SK-N-SH (cell line): ENCODE results near the gene MAGI2. TPM values are rescaled to one million over a fixed set of nuclear protein-coding genes. Genes with fewer than 3 reads are reported as not detected.

Source experiments
- CTCF ChIA-PET: fragments of 300-600, 350-600 bp; formaldehyde crosslinking; extraction: SDS; loops from one replicate; lab custom pipeline; 2021; lab: Yijun Ruan, JAX
- POLR2A ChIA-PET: fragments of 350-600 bp; sonication (Branson Sonifier 250); formaldehyde crosslinking; extraction: SDS; loops from one replicate; lab custom pipeline; 2020; ENCODE audit warnings: antibody characterized with exemption, inconsistent platforms; lab: Yijun Ruan, JAX
- DNase-seq: peaks from one replicate; pipeline ENCODE4 v3.0.0; 2012
- H2AFZ ChIP-seq: fragments of 200-600 bp; sonication (generic); 2 replicates; pipeline ENCODE4 v1.8.1; 2016; ENCODE audit warnings: antibody characterized with exemption, mild to moderate bottlenecking, low read depth
- H3F3A ChIP-seq: fragments of 200-600 bp; sonication (generic); replicated peaks from 2 replicates; pipeline ENCODE3; 2016; ENCODE audit warnings: antibody characterized with exemption, mild to moderate bottlenecking; ENCODE audit not compliant: insufficient read depth
- H3K27ac ChIP-seq, 2 experiments: fragments of 200-500 bp in 1 of 2; fragments of 200-600 bp in 1 of 2; sonication (Bioruptor generic) in 1 of 2; sonication (generic), shearing (Covaris generic) in 1 of 2; 2 replicates each; pipeline versions ENCODE4 v1.5.1 to v1.6.1; 2014 to 2016; ENCODE audit warnings: low read depth in 2 of 2, inconsistent platforms in 1 of 2, low read length in 1 of 2, mild to moderate bottlenecking in 1 of 2, mixed read lengths in 1 of 2
- H3K27me3 ChIP-seq: fragments of 200-600 bp; sonication (generic), shearing (Covaris generic); 2 replicates; pipeline ENCODE4 v1.6.1; 2016; ENCODE audit warnings: mixed run types; ENCODE audit not compliant: insufficient read depth
- H3K36me3 ChIP-seq, 2 experiments: fragments of 200-500 bp in 1 of 2; fragments of 200-600 bp in 1 of 2; sonication (Bioruptor generic) in 1 of 2; sonication (generic) in 1 of 2; replicated peaks in 1 of 2; 2 replicates each; pipeline versions ENCODE3 to v1.5.1; 2014 to 2016; ENCODE audit warnings: low read length in 1 of 2, mild to moderate bottlenecking in 1 of 2; ENCODE audit not compliant: insufficient read depth in 2 of 2, control insufficient read depth in 1 of 2
- H3K4me1 ChIP-seq, 2 experiments: fragments of 200-500 bp in 1 of 2; fragments of 200-600 bp in 1 of 2; sonication (Bioruptor generic) in 1 of 2; sonication (generic), shearing (Covaris generic) in 1 of 2; 2 replicates each; pipeline versions ENCODE4 v1.5.1 to v1.6.1; 2014 to 2016; ENCODE audit warnings: low read depth in 1 of 2, low read length in 1 of 2, mixed run types in 1 of 2; ENCODE audit not compliant: insufficient read depth in 2 of 2, control insufficient read depth in 1 of 2
- H3K4me2 ChIP-seq: fragments of 200-600 bp; sonication (generic), shearing (Covaris generic); 2 replicates; pipeline ENCODE4 v1.6.1; 2017; ENCODE audit warnings: mixed run types
- H3K4me3 ChIP-seq, 2 experiments: fragments of 200-500 bp in 1 of 2; fragments of 200-600 bp in 1 of 2; sonication (Bioruptor generic) in 1 of 2; sonication (generic), shearing (Covaris generic) in 1 of 2; 2 replicates each; pipeline versions ENCODE4 v1.5.1 to v1.8.1; 2014 to 2016; ENCODE audit warnings: low read depth in 2 of 2, inconsistent platforms in 1 of 2, low read length in 1 of 2, mild to moderate bottlenecking in 1 of 2, mixed read lengths in 1 of 2, moderate library complexity in 1 of 2
- H3K79me2 ChIP-seq: fragments of 200-600 bp; sonication (generic); 2 replicates; pipeline ENCODE4 v1.8.1; 2017; ENCODE audit warnings: mild to moderate bottlenecking; ENCODE audit not compliant: insufficient read depth
- H3K9ac ChIP-seq: fragments of 200-600 bp; sonication (generic); 2 replicates; pipeline ENCODE4 v1.6.1; 2017; ENCODE audit warnings: mixed run types
- H3K9me2 ChIP-seq: fragments of 200-600 bp; sonication (generic); 2 replicates; pipeline ENCODE4 v1.6.1; 2017; ENCODE audit warnings: mixed run types
- H3K9me3 ChIP-seq: fragments of 200-600 bp; sonication (generic); 2 replicates; pipeline ENCODE4 v1.6.1; 2017; ENCODE audit warnings: mixed run types, mild to moderate bottlenecking, moderate library complexity
- H4K20me1 ChIP-seq: fragments of 200-600 bp; sonication (generic); 2 replicates; pipeline ENCODE4 v1.6.1; 2017; ENCODE audit warnings: mild to moderate bottlenecking, mixed run types; ENCODE audit not compliant: insufficient read depth
- CHD2 ChIP-seq: fragments of 150-350 bp; IDR thresholded peaks from 2 replicates; pipeline ENCODE4 v1.6.1; 2018; ENCODE audit warnings: low read length; ENCODE audit not compliant: partially characterized antibody
- CTCF ChIP-seq: fragments of 200-600 bp; sonication (generic); IDR thresholded peaks from 2 replicates; pipeline ENCODE4 v1.6.1; 2017; ENCODE audit warnings: antibody characterized with exemption, mild to moderate bottlenecking, moderate library complexity
- EP300 ChIP-seq, 2 experiments: IDR thresholded peaks; 2 replicates each; pipeline versions ENCODE4 v1.4.0 to v1.6.1; 2012; ENCODE audit warnings: borderline replicate concordance in 1 of 2, low read depth in 1 of 2, low read length in 1 of 2
- GABPA ChIP-seq: IDR thresholded peaks from 2 replicates; pipeline ENCODE4 v1.4.0; 2012; ENCODE audit warnings: low read depth, mild to moderate bottlenecking
- IRF3 ChIP-seq: fragments of 150-350 bp; IDR thresholded peaks from 2 replicates; pipeline ENCODE4 v1.6.1; 2016; ENCODE audit warnings: mild to moderate bottlenecking, low read depth, low read length
- JUND ChIP-seq: IDR thresholded peaks from 2 replicates; pipeline ENCODE4 v1.4.0; 2012
- NFIC ChIP-seq: IDR thresholded peaks from 2 replicates; pipeline ENCODE4 v1.4.0; 2012; ENCODE audit warnings: borderline replicate concordance
- PBX3 ChIP-seq: IDR thresholded peaks from 2 replicates; pipeline ENCODE4; 2012
- POLR2AphosphoS5 ChIP-seq: IDR thresholded peaks from 2 replicates; pipeline ENCODE4 v1.6.1; 2012; ENCODE audit warnings: low read depth, low read length
- RAD21 ChIP-seq: IDR thresholded peaks from 2 replicates; pipeline ENCODE4 v1.6.1; 2012; ENCODE audit warnings: mild to moderate bottlenecking, low read length
- RCOR1 ChIP-seq: fragments of 150-350 bp; IDR thresholded peaks from 2 replicates; pipeline ENCODE4 v1.6.1; 2017; ENCODE audit warnings: antibody characterized with exemption, low read length
- RFX5 ChIP-seq: IDR thresholded peaks from 2 replicates; pipeline ENCODE4 v1.6.1; 2012; ENCODE audit warnings: mild to moderate bottlenecking, improper control_type of control experiment, low read length
- RXRA ChIP-seq: IDR thresholded peaks from 2 replicates; pipeline ENCODE4 v1.4.0; 2012; ENCODE audit warnings: low read depth, mild to moderate bottlenecking, borderline replicate concordance
- YY1 ChIP-seq: IDR thresholded peaks from 2 replicates; pipeline ENCODE4 v1.4.0; 2012; ENCODE audit warnings: low read depth, mild to moderate bottlenecking
- ZBTB33 ChIP-seq: IDR thresholded peaks from 2 replicates; pipeline ENCODE4 v1.4.0; 2012; ENCODE audit warnings: low read depth, borderline replicate concordance
- WGBS: methylation state at CpG from one replicate; pipeline ENCODE4 v1.1.6; 2017; ENCODE audit warnings: low lambda C conversion rate; 5-methylcytosine and 5-hydroxymethylcytosine counted together
- polyA plus RNA-seq, 3 experiments: library from polyadenylated mRNA; depleted of rRNA; stranded (reverse); fragments of >200 nt; gene quantifications; 2 replicates each; pipeline ENCODE4 v1.2.3, GENCODE V29; 2012

The MAGI2 gene
- polyA plus RNA-seq, 1 of the 3 experiments (the other 2 are of a cell fraction) = 1.1 TPM

GRCh38 chr7:78479348-78479747 is 974.1 kb downstream of the MAGI2 start:
- peak overlapping the region in 1 of 2 experiments; percentile 58; a peak in 1 of 4 replicates for H3K27ac ChIP-seq
- H3K9me2 ChIP-seq = no peaks in the 10 kb centered on the region
- H3K79me2 ChIP-seq = no peaks in the 10 kb centered on the region
- H3K27me3 ChIP-seq = no peaks in the 10 kb centered on the region
- no peak overlapping the region for H3K4me3 ChIP-seq
- no peak for TF ChIP-seq CTCF
- no peak for TF ChIP-seq JUND
- no peak for TF ChIP-seq GABPA
- no peak for TF ChIP-seq IRF3
- TF ChIP-seq EP300 (IDR thresholded peaks at IDR 0.05; ENCODE audit: borderline replicate concordance in 1 of 2, low read depth in 1 of 2, low read length in 1 of 2) = no peak
- TF ChIP-seq RFX5 = no peak
- no peak for TF ChIP-seq PBX3
- TF ChIP-seq, all 33 proteins: peak for 0
- ChIA-PET CTCF (interaction anchor here (0.9 kb wide), 1 partner anchor 12 kb away, joined by 3 read pairs; no protein-coding TSS in a partner anchor), POLR2A (no interaction called here)
- Histone ChIP-seq H3K9ac (no peak overlapping the region), H3K4me2 (no peak overlapping the region), H3K4me1 (no peaks in the 10 kb centered on the region; a peak in 1 of 4 replicates), H4K20me1 (no peaks in the 10 kb centered on the region), H2AFZ (no peak overlapping the region), H3K9me3 (no peaks in the 10 kb centered on the region), H3F3A (peaks cover 5% of the 10 kb centered on the region), H3K36me3 (no peaks in the 10 kb centered on the region)
- DNase-seq = no peak
- 80% methylated on average over 2 of the region's 2 CpGs for WGBS

GRCh38 chr7:78476851-78477405 is 976.5 kb downstream of the MAGI2 start:
- H3K4me1 ChIP-seq = peaks cover 12 to 16% of the 10 kb centered on the region in 2 experiments; a peak in 3 of 4 replicates
- no peaks in the 10 kb centered on the region for H3K9me2 ChIP-seq
- H3K9me3 ChIP-seq = no peaks in the 10 kb centered on the region
- CTCF ChIA-PET = no interaction called here
- no peaks in the 10 kb centered on the region for H3K27me3 ChIP-seq
- POLR2A ChIA-PET = no interaction called here
- no peak overlapping the region for H3K9ac ChIP-seq
- DNase-seq = no peak
- no peak overlapping the region for H2AFZ ChIP-seq
- no peak overlapping the region for H3K4me3 ChIP-seq
- H4K20me1 ChIP-seq = no peaks in the 10 kb centered on the region
- 69% methylated on average over 2 of the region's 2 CpGs for WGBS
- H3K27ac ChIP-seq = no peak overlapping the region
- TF ChIP-seq RAD21 (no peak), POLR2AphosphoS5 (no peak), YY1 (no peak), ZBTB33 (no peak), JUND (no peak), RCOR1 (no peak), NFIC (no peak), CHD2 (no peak), RXRA (no peak)
- TF ChIP-seq, all 33 proteins: peak for 0
- Histone ChIP-seq H3K4me2 (no peak overlapping the region), H3K36me3 (no peaks in the 10 kb centered on the region), H3K79me2 (no peaks in the 10 kb centered on the region), H3F3A (no peaks in the 10 kb centered on the region)
